GM12875 (cell line): Measurements from ENCODE around the gene ACHE.
"Not testable (repeated sequence)": the region's sequence is repeated elsewhere in the genome, so short reads cannot be mapped to it uniquely, and the experiment has no call there.

Experiments
- H3K4me3 ChIP-seq: one replicate; pipeline ENCODE4 v1.5.1; 2011; ENCODE audit warnings: low read depth, low read length, control low read depth
- CTCF ChIP-seq: IDR thresholded peaks from 2 replicates; pipeline ENCODE4 v1.5.1; 2011; ENCODE audit warnings: low read depth, mild to moderate bottlenecking, control low read depth, inconsistent platforms, low read length, moderate library complexity, borderline replicate concordance; ENCODE audit not compliant: insufficient read depth

ACHE gene

GRCh38 chr7:100921039-100921438, 25.4 kb upstream of the ACHE start:
- no peak overlapping the region for H3K4me3 ChIP-seq
- no peak for TF ChIP-seq CTCF

GRCh38 chr7:100919779-100920437, 24.2 kb upstream of the ACHE start:
- H3K4me3 ChIP-seq = not testable (repeated sequence)

- H3K4me3 ChIP-seq = not testable (repeated sequence)
Measured at GRCh38 chr7:100919335-100919734, 23.6 kb upstream of the ACHE start.

GRCh38 chr7:100914879-100915447, 19.3 kb upstream of the ACHE start:
- H3K4me3 ChIP-seq = no peak overlapping the region
- no peak for TF ChIP-seq CTCF

- no peak overlapping the region for H3K4me3 ChIP-seq
- no peak for TF ChIP-seq CTCF
Measured at GRCh38 chr7:100914208-100914878, 18.7 kb upstream of the ACHE start.

- no peak overlapping the region for H3K4me3 ChIP-seq
- TF ChIP-seq CTCF = no peak
Measured at GRCh38 chr7:100911484-100911883, 15.8 kb upstream of the ACHE start.

GRCh38 chr7:100910443-100910842, 14.8 kb upstream of the ACHE start:
- H3K4me3 ChIP-seq = not testable (repeated sequence)

- no peak overlapping the region for H3K4me3 ChIP-seq
- TF ChIP-seq CTCF = no peak
Measured at GRCh38 chr7:100908512-100908911, 12.8 kb upstream of the ACHE start.
